D341Med (cell line): Measurements from ENCODE around the gene HIVEP3.

Experiments
- DNase-seq: peaks from one replicate; pipeline ENCODE4 v3.0.0; 2012; ENCODE audit warnings: low spot score

Gene HIVEP3

GRCh38 chr1:41813226-41813625 is 105.5 kb downstream of the HIVEP3 start:
- DNase-seq, result no peak

DNA sequence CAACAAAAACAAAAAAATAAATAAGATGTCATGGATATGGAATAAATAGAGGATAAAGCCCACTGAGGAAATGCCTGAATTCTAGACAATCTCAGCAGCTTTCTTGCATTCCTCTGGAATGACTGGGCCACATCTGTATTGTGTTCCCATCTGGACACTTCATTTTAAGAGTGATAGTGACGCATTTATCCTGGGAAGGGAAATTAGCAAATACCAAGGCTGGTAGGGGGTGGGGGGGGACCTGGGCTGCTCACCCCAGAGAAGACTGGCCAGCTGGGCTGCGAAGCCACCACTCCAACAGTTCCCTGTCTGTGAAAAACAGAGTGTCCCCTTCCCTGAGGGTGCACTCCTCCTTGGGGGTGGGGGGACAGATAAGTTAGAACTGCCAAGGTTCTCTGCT is 106.3 kb downstream of the HIVEP3 start:
- no peak for DNase-seq

DNA sequence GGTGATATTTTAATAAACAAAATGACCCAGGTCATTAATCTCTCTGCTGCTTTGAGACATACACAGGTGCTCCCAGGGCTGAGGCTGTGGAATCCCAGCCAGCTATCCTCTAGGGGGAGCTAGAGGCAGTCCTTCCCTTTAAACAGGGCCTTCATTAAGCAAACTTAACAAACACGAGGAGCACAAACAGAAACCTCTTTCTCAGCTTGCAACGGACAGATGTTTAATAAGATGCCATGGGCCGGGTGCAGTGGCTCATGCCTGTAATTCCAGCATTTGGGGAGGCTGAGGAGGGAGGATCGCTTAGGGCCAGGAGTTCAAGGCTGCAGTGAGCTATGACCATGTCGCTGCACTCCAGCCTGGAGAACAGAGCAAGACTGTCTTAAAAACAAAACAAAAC is 106.7 kb downstream of the HIVEP3 start:
- peak; percentile 78 for DNase-seq

- no peak for DNase-seq
Observed at GRCh38 chr1:41811051-41811795, 107.5 kb downstream of the HIVEP3 start.

GRCh38 chr1:41810446-41810845 is 108.3 kb downstream of the HIVEP3 start:
- no peak for DNase-seq

DNA sequence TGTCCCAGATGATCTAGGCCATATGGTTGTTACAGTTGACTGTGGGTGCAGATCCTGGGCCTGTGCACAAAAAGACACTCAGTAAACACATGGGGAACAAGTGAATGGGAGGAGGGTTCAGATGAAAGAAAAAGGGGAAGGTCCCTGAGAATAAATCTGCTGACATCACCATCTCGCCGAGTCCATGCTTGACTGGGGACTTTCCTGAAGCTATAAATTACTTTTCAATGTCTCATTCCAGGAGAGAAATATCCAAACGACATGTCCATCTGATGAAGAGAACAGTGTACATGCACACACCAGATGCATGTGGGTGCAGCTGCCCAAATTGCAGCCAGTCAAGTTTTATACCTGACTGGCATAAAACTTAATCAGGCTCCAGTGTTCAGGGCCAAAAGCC is 109.0 kb downstream of the HIVEP3 start:
- DNase-seq, result no peak

- DNase-seq, result no peak
Observed at GRCh38 chr1:41807390-41807789, 111.3 kb downstream of the HIVEP3 start.

DNA sequence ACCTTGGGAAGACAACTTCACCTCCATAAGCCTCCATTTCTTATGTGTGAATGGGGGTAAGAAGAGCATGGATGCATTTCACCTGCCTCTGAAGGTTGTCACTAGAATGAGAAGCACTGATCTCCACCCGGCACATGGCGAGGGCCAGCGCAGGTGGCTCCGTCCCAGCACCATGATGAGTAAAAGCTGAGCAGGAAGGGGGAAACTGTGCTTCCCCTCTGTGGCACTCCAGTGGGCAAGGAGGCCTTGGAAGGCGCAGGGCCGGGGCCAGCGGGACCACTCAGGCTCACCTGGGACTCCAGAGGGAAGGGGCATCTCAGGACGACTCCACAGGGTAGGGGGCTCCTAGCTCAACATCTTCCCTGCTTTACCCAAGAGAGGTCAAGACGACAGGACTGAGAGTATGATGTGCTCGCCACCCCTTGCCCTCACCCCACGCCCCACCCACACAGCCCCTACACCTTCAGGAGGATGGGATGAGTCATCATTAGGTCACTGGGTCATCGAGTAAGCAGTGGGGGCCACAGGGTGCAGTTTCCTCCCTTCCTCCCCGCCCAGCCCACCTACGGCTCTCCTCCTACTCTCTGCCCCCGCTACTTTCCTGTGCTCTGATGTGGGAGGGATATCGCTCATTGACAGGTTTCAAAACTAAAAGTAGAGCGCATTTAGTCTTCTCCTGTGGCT is 112.1 kb downstream of the HIVEP3 start:
- DNase-seq, result no peak

- no peak for DNase-seq
Observed at GRCh38 chr1:41805771-41806471, 112.8 kb downstream of the HIVEP3 start.

GRCh38 chr1:41804176-41804575 is 114.5 kb downstream of the HIVEP3 start:
- DNase-seq, result no peak

DNA sequence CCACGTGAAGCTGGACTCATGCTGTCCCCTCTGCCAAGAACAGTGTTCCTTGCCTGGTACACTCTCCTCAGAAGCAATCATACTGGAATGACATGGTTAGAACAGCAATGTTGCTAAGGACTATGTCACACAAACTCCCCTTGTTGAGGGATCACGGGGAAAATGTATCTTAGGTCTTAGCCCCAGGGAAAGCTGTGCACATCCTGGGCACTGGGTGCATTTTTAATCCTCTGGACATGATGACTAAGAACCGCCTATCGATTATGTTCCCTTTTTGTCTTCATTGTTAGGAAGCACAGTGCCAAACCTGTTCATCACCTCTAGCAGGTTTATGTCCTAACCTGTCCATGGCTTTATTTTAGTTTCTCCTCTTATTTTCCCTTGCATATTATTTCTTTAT is 115.1 kb downstream of the HIVEP3 start:
- no peak for DNase-seq

DNA sequence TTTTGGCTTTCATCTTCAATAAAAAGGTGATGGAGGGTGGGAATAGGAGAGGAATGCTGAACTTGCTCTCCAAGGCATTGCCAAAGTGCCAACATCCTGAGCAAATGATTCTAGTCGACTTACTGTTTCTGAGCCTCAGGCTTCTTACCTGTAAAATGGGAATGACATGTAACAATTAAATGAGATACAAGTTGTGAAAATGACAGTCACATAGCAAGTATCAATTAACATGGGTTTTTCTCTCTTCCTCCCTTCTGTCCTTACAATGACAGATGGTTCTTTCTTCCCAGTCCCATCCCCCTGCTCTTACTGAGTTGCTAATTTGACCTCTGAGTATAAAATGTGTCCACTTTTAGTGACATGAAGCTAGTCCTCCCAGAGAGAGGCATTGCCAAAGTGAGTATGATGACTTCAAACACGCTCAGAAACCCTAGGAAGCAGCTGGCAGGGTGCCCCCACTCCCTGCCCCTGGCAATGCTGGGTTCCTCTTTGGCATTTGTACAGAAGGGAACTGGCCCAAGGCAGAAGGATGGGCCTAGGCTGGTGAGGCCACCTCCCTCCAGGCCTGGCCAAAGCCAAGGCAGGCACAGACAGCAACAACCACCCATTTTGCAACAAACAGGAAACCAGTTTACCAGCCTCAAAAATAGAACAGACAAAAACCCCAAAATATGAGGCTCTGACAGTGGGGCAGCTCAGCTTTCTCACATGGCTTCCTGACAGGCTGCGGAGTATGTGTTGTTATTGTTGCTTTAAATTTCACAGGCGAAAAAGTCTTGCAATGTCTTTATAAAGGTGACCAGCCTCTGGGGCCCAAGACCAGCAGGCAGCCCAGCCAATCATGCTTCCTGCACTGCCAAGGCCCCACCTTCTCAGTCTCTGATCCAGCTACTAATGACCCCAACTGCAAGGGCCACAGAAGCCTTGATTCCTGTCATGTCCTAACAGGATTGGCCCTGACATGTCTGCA is 115.9 kb downstream of the HIVEP3 start:
- DNase-seq, result no peak

- DNase-seq, result no peak
Observed at GRCh38 chr1:41800311-41800829, 118.4 kb downstream of the HIVEP3 start.

DNA sequence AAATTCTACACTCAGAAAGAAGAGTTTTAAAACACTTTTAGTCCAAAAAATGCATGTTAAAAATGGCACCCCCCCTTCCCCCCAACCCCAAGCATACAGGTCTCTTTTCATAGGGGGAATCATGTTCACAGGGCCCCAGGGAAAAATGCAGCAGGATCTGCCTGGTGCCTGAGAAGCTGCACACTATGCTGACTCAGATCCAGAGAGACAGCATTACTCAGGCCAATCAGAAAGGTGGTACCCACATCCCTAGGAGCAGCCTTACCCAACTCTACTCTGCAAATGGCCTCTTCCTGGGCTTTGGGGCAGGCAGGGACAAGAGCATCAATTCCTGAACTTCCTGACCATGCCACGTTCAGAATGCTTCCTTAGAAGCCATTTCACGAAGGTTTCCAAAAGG is 119.0 kb downstream of the HIVEP3 start:
- no peak for DNase-seq

DNA sequence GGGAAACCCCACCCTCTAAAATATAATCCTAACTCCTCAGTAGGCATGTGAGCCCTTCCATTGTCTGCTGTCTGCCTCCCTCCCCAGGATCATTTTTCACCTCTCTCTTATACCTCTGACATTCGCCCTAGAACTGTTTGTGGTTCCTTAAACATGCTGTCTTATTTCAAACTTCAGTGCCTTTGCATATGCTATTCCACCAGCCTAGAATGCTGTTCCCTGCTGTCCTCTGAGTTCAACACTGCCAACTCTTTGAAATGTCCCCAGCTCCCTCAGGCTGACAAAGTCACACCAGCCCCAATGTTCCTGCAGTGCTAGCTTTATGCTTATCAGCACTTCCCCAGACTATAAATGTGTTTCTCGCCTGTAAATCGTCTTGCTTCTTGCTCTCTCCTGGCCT is 119.5 kb downstream of the HIVEP3 start:
- DNase-seq, result no peak

- DNase-seq, result no peak
Observed at GRCh38 chr1:41795205-41795762, 123.4 kb downstream of the HIVEP3 start.

DNA sequence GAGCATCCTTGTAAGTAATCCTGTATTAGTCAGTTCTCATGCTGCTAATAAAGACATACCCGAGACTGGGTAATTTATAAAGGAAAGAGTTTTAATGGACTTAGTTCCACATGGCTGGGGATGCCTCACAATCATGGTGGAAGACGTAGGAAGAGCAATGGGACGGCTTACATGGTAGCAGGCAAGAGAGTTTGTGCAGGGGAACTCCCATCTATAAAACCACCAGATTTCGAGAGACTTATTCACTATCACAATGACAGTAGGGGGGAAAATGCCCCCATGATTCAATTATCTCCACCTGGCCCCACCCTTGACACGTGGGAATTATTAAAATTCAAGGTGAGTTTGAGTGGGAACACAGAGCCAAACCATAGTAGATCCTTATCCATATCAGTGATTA is 124.7 kb downstream of the HIVEP3 start:
- DNase-seq, result no peak

GRCh38 chr1:41792485-41792770 is 126.3 kb downstream of the HIVEP3 start:
- DNase-seq, result no peak

- DNase-seq, result no peak
Observed at GRCh38 chr1:41791667-41792484, 126.8 kb downstream of the HIVEP3 start.

DNA sequence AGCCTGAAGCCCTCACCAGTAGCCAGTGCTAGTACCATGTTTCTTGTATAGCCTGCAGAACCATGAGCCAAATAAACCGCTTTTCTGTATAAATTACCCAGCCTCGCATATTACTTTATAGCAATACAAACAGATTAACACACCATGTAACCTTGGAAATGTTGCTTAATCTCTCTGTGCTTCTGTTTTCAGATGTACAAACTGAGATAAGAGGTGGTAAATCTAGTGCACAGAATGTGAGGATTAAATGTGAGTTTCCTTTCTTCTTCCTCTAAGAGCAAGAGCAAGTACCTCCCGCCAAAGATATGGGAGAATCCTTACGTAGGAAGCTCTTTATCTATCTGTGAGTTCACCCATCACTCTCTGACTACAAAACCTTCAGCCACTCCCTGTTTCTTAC is 128.4 kb downstream of the HIVEP3 start:
- DNase-seq, result no peak
